NB4 (cell line): ENCODE results near the gene CCDC149.

Experiments used
- CTCF ChIP-seq: IDR thresholded peaks from one replicate; pipeline ENCODE4 v1.5.1; 2012; ENCODE audit warnings: low read depth, low read length
- MAX ChIP-seq: IDR thresholded peaks from 2 replicates; pipeline ENCODE4 v1.6.1; 2011; ENCODE audit warnings: low read depth, low read length
- POLR2A ChIP-seq: IDR thresholded peaks from 2 replicates; pipeline ENCODE4 v1.6.1; 2011; ENCODE audit warnings: mild to moderate bottlenecking; ENCODE audit not compliant: insufficient read length; ENCODE audit errors: extremely low read depth

GRCh38 chr4:24778464-24779225, 134.2 kb downstream of the CCDC149 start:
- TF ChIP-seq CTCF (no peak), POLR2A (no peak), MAX (no peak)
